ENCODE measurements around the gene KRT16.
"Not testable (repeated sequence)": the region's sequence is repeated elsewhere in the genome, so short reads cannot be mapped to it uniquely, and the experiment has no call there.

KRT16 gene

GRCh38 chr17:41613277-41614082 lies 913 bp upstream of the KRT16 start:
- peak; percentile 38 for DNase-seq

DNA sequence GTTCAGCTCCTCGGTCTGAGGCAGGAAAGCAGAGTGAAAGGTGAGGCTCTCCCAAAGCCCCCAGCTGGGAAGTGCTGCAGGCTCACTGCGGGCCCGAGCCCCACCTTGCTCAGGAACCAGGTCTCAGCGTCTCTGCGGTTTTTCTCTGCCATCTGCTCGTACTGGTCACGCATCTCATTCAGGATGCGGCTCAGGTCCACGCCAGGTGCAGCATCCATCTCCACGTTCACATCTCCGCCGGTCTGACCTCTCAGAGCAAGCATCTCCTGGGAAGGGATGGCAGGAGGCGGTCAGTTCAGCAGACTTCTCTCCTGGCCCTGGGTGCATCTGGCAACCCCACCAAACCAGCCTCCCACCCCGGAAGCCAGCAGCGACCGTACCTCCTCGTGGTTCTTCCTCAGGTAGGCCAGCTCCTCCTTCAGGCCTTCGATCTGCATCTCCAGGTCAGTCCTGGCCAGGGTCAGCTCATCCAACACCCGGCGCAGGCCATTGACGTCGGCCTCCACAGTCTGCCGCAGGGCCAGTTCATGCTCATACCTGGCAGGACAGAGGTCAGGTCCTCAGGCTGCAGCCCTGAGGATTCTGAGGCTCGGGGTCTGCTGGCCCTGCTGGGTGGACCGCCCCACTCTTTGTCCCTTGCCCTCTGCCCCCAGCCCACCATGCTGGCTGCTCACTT lies 1.5 kb downstream of the KRT16 start:
- peak; percentile 58 for DNase-seq

- peak; percentile 50 for DNase-seq
Measured at GRCh38 chr17:41610061-41610517, 2.5 kb downstream of the KRT16 start.

DNA sequence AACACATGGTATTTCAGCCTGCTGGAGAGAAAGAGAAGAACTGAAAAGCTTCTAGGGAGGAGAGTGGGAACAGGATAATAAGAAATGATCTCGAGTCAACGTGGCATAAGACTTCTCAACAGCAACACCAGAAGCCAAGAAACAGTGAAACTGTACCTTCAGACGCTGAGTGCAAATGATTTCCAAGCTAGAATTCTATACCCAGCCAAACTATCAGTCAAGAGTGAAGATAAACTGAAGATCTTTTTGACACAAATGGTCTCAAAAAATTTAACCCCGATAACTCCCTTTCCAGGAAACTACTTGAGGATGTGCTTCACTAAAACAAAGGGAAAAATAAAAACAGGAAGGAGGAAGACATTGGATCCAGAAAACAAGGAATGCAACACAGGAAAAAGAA lies 5.6 kb downstream of the KRT16 start:
- not testable (repeated sequence) for DNase-seq

DNA sequence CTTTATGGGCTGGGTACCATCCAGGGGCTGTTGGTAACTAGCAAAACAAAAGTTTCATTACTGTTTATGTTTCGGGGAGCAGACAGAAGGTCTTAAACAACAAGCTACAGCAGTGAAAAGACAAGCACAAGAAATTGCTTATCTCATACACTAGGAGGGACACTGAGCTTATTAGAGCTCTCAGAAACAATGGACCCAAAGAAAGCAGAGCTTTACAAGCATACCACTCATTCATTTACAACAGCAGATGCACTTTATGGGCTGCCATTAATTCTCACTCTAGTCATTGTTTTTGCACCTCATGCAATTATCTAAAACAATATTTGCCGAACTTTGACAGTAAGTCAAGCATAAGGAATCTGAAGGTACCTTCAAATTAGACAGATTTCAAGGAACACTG lies 10.0 kb downstream of the KRT16 start:
- no peak for DNase-seq

DNA sequence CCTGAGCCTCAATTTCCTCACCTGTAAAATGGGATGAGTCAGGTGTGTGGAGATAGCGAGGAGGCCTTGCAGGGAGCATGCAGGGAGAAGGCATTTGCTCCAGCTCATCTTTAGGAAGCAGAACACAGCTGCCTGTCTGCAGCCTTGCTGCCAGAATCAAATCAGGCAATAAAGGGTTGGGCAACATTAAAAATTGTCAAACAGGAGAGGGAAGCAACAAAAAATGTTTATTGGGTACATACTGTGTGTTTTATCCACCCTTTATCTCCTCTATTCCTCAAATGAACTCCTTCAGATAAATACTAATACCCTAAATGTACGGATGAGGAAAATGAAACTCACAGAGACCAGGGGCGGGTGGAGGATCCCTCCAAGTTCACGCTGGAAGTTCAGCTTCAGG lies 12.2 kb downstream of the KRT16 start:
- peak; percentile 2 for DNase-seq

GRCh38 chr17:41599680-41600079 lies 12.9 kb downstream of the KRT16 start:
- peak; percentile 30 for DNase-seq

DNA sequence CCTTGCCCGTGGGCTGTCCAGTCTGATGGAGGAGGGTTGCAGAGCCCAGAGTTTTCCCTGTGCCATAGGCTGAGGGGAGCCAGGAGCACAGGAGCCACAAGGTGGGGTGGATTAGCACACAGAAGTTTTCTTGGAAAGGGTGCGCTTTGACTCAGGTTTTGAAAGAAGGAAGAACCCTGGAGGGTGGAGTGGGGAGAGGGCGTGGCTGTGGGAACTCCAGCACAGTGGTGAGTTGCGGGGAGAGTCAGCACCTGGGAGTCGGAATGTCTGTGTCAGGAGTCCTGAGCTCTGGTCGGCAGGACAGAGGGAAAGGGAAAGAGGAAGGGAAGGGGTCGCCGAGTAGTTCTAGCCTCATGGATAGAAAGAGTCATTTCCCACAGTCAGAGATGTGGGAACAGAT lies 17.0 kb downstream of the KRT16 start:
- DNase-seq, result no peak

DNA sequence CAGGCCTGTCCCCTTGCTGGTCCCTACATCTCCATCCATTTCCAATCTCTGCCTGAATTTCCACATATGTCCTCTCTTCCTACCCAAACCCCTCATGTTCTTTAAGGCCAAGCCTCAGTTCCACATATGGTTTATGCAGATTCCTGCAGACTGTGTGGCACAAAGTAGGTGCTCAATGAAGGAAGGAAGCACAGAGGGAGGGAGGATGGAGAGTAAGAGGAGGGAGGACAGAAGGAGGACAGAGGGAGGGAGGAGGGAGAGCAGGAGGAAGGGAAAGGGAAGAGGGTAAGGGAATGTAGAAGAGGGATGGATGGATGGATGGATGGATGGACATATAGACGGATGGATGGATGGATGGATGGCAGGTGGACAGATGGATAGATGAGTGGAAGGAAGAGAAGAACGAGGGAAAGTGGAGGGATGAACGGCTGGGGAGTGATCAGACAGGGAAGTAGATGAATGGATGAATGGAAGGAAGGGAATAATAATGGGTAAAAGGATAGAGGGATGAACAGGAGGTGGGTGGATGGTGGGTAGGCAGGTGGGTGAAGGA lies 18.1 kb downstream of the KRT16 start:
- no peak for DNase-seq

GRCh38 chr17:41593306-41593981 lies 19.1 kb downstream of the KRT16 start:
- DNase-seq, result peak; percentile 37

DNA sequence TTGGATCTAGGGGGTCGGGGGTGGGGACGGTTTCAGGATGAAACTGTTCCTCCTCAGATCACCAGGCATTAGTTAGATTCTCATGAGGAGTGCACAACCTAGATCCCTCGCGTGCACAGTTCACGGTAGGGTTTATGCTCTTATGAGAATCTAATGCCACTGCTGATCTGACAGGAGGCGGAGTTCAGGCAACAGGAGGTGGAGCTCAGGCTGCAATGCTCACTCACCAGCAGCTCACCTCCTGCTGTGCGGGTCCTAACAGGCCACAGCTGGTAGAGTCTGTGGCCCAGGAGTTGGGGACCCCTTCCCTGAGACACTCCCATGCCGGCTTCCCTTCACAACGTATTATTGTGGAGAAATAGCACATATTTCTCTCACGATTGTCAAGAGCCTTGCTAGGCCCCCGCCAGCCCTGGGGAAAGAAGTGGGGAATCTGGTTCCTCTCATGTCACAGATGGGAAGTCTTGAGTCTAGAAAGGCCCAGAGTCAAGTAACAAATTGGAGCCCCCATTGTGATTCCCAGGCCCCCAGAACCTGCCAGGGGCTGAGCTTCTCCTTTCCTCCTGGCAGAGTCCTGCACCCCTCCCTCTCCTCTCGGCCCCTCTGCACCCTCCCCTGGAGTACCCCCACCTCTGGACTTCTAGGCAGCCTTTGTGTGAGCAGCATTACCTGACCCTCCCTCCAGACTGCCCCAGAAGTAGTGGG lies 19.8 kb downstream of the KRT16 start:
- DNase-seq, result peak; percentile 53

DNA sequence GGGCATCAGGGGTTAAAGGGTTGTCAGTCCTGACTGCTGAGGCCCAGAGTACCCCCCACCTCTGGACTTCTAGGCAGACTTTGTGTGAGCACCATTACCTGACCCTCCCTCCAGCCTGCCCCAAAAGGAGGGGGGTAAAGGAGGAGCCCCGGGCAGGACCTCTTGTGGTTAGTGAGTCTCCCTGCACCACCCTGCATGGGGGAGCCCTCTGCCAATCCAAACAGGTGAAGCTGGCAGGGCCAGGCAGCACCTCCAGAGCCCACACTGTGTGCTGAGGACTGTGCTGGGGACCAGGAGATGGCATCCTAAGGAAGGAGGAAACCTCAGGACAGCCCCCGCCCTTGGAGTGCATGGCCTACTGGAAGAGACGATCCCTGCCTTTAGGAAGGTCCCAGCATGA lies 23.3 kb downstream of the KRT16 start:
- DNase-seq, result peak; percentile 50

- peak; percentile 6 for DNase-seq
Measured at GRCh38 chr17:41588126-41588810, 24.3 kb downstream of the KRT16 start.

GRCh38 chr17:41586863-41587495 lies 25.6 kb downstream of the KRT16 start, which contains the start of gene KRT14:
Gene KRT14 (minus strand): TSS chr17:41586895. CDS start chr17:41586834, 61 bp downstream.
- peak; percentile 33 for DNase-seq

DNA sequence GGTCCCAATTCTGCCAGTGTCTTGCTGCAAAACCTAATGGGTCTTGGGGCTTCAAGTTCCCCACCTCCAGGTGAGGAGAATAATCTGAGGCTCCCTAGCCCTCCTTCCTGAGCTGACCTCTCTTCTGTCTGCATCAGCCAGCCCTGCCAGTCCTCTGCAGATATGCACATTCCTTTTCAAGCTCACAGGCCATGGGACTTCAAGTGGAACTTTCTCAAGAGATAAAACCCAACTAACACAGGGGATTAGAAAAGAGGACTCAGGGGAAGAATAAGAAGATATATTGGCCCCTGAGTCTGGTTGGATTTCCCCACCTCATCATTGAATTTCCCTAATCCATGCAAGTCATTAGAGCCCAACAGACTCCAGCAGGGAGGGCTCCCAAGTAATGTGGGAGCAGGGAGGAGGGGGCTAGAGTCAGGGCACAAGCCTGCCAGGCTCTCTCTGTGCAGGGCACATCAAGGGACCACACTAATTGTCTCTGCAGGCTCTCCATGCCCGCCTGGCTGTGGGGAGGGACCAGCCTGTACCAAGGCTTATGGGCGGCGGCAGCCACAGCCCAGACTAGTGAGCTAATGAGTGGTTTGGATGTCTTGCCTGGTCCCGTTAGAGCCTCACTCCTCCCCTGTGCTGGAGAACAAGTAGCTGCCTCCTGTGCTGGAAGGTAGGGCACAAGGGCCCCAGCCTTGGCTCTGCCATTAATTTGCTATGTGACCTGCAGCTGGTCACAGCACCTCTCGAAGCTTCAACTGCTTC lies 27.1 kb downstream of the KRT16 start:
- no peak for DNase-seq

DNA sequence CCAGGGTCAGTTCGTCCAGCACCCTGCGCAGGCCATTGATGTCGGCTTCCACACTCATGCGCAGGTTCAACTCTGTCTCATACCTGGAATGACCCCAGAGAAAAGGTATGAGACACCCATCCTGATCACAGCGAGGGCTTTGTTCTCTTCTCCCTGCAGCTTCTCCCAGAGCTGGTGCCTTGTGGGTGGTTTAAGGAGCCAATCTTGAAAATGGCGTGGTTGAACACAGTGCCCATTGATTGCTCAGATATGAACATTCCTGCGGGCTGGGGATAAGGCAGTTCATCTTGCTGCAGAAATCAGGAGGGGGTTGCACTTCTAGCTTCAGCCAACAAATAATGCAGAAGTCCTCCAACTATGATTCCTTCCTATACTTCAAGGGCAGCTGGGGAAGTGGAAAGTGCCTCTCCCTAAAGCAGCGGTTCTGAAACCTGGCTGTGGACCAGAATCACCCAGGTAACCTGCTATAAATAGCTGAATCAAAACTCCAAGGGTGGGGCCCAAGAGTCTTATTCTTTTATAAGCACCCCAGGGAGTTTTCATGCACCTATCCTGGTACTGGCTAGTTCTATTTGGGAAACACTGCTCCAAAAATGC lies 28.1 kb downstream of the KRT16 start:
- not testable (repeated sequence) for DNase-seq

GRCh38 chr17:41583137-41584127 lies 29.1 kb downstream of the KRT16 start:
- DNase-seq, result peak; percentile 39

DNA sequence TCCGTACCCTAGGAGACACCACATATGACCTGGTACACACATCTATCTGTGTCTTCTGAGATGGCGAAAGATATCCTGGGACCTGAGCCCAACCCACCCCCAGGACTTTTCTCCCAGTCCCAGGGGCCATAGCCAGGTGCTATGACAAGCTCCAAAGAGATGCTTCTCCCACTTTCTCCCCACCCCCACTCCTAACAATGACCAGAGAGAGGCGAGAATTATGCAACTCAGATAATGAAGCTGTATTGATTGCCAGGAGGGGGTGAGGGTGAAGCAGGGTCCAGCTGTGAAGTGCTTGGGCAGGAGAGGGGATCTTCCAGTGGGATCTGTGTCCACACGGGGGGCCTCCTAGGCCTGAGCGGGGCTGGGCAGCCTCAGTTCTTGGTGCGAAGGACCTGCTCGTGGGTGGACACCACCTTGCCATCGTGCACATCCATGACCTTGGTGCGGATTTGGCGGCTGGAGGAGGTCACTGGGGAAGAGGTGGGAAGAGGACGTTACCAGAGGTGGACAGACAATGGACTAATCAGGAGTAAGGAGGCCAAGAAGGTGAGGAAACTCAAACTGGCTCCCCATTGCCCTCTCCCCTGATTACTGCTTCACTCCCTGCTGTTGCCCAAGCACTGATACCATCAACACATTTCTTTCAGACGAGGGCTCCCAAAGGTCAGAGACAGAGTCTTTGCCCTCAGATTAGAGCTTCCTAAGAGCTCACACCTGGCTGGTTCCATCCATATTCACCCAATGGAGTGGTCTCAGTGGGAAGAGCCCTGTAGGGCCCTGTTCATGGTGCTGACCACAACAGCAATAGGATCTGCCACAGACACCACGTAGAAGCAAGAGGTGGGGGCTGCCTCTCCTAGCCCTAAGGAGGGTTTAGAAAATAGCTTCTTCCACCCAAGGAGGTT lies 30.3 kb downstream of the KRT16 start:
- peak; percentile 57 for DNase-seq

Measured in activated effector memory CD4-positive, alpha-beta T cell treated with anti-CD3 and anti-CD28 coated beads, Interleukin-2, amount 50 U/mL, for 16 hours (primary cell).